GM12878 (cell line): ENCODE results near the gene PTPRH. TPM values are rescaled to one million over a fixed set of nuclear protein-coding genes. Genes with fewer than 3 reads are reported as not detected.

Source experiments
- EGR1 ChIP-seq, 2 experiments: IDR thresholded peaks; 1 replicate in 1 of 2; 2 replicates in 1 of 2; pipeline ENCODE4 v1.6.1; 2011 to 2012; ENCODE audit warnings: low read depth in 2 of 2, low read length in 2 of 2, borderline replicate concordance in 1 of 2, mild to moderate bottlenecking in 1 of 2, moderate library complexity in 1 of 2
- STAT1 ChIP-seq: fragments of 450-650 bp; conservative IDR thresholded peaks from 2 replicates; pipeline ENCODE4 v1.6.1; 2014; ENCODE audit warnings: antibody characterized with exemption, mild to moderate bottlenecking
- polyA plus RNA-seq, 11 experiments: library from polyadenylated mRNA; depleted of rRNA in 4 of 11; unstranded in 6 of 11; stranded (reverse) in 5 of 11; fragments of >200 nt; fragmentation: Nextera tagmentation in 4 of 11; fragmentation: Illumina TruSeq in 1 of 11; extraction: Ambion mirVana in 4 of 11; extraction: Trizol in 1 of 11; gene quantifications; 1 replicate in 1 of 11; 2 replicates in 10 of 11; pipeline versions ENCODE4 v1.2.1 to v1.2.3, GENCODE V29; 2011 to 2016; ENCODE audit warnings: inconsistent platforms in 2 of 11, missing spikeins in 2 of 11, low read depth in 1 of 11
- total RNA-seq, 4 experiments: library from RNA; depleted of rRNA in 3 of 4; stranded (reverse); fragments of >200 nt in 3 of 4; fragmentation: Illumina TruSeq in 1 of 4; extraction: Trizol in 1 of 4; gene quantifications; 2 replicates each; pipeline versions ENCODE4 v1.2.1 to v1.2.3, GENCODE V29; 2013 to 2021
- TF ChIP-seq, protein P1 (sequence below): fragments of 450-650 bp; IDR thresholded peaks from 2 replicates; pipeline ENCODE4 v1.6.1; 2017; ENCODE audit warnings: mild to moderate bottlenecking, moderate library complexity
- TF ChIP-seq, protein P2 (sequence below): IDR thresholded peaks from 2 replicates; pipeline ENCODE4 v1.6.1; 2012; ENCODE audit warnings: mild to moderate bottlenecking, low read depth, low read length

PTPRH gene
- total and polyA plus RNA-seq, 10 of the 15 experiments (the other 5 are each of a cell fraction or from before 2014, with no cell fraction given): 0.08 TPM; not detected in 9

DNA sequence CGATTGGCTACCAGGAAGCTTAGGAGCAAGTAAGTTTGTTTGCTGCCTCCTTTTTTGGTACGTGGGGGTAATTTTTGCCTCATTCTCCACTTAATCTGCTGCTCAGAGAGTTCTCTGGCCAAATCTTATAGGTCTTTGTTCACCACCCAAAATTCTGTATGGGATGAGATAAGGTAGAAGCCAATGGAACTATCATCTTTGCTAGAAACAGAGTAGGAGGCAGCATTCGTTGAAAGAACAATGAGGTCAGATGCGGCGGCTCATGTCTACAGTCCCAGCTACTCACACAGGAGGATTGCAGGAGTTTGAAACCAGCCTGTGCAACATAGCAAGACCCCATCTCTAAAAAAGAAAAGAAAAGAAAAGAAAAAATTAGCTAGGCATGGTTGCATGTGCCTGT is 37.9 kb downstream of the PTPRH start (continued):
- TF ChIP-seq, protein P1, sequence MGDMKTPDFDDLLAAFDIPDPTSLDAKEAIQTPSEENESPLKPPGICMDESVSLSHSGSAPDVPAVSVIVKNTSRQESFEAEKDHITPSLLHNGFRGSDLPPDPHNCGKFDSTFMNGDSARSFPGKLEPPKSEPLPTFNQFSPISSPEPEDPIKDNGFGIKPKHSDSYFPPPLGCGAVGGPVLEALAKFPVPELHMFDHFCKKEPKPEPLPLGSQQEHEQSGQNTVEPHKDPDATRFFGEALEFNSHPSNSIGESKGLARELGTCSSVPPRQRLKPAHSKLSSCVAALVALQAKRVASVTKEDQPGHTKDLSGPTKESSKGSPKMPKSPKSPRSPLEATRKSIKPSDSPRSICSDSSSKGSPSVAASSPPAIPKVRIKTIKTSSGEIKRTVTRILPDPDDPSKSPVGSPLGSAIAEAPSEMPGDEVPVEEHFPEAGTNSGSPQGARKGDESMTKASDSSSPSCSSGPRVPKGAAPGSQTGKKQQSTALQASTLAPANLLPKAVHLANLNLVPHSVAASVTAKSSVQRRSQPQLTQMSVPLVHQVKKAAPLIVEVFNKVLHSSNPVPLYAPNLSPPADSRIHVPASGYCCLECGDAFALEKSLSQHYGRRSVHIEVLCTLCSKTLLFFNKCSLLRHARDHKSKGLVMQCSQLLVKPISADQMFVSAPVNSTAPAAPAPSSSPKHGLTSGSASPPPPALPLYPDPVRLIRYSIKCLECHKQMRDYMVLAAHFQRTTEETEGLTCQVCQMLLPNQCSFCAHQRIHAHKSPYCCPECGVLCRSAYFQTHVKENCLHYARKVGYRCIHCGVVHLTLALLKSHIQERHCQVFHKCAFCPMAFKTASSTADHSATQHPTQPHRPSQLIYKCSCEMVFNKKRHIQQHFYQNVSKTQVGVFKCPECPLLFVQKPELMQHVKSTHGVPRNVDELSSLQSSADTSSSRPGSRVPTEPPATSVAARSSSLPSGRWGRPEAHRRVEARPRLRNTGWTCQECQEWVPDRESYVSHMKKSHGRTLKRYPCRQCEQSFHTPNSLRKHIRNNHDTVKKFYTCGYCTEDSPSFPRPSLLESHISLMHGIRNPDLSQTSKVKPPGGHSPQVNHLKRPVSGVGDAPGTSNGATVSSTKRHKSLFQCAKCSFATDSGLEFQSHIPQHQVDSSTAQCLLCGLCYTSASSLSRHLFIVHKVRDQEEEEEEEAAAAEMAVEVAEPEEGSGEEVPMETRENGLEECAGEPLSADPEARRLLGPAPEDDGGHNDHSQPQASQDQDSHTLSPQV: no peak
- TF ChIP-seq EGR1 (IDR thresholded peaks at IDR 0.05; ENCODE audit: borderline replicate concordance in 1 of 2, low read depth in 2 of 2, low read length in 2 of 2) (no peak), STAT1 (no peak)
- TF ChIP-seq, protein P2, sequence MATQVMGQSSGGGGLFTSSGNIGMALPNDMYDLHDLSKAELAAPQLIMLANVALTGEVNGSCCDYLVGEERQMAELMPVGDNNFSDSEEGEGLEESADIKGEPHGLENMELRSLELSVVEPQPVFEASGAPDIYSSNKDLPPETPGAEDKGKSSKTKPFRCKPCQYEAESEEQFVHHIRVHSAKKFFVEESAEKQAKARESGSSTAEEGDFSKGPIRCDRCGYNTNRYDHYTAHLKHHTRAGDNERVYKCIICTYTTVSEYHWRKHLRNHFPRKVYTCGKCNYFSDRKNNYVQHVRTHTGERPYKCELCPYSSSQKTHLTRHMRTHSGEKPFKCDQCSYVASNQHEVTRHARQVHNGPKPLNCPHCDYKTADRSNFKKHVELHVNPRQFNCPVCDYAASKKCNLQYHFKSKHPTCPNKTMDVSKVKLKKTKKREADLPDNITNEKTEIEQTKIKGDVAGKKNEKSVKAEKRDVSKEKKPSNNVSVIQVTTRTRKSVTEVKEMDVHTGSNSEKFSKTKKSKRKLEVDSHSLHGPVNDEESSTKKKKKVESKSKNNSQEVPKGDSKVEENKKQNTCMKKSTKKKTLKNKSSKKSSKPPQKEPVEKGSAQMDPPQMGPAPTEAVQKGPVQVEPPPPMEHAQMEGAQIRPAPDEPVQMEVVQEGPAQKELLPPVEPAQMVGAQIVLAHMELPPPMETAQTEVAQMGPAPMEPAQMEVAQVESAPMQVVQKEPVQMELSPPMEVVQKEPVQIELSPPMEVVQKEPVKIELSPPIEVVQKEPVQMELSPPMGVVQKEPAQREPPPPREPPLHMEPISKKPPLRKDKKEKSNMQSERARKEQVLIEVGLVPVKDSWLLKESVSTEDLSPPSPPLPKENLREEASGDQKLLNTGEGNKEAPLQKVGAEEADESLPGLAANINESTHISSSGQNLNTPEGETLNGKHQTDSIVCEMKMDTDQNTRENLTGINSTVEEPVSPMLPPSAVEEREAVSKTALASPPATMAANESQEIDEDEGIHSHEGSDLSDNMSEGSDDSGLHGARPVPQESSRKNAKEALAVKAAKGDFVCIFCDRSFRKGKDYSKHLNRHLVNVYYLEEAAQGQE: no peak
